H1 (cell line): ENCODE results near the gene RASSF5. TPM values are rescaled to one million over a fixed set of nuclear protein-coding genes. Genes with fewer than 3 reads are reported as not detected.

Experiments
- CTCF ChIA-PET: fragments of 300-600 bp; sonication (Branson Sonifier 250); formaldehyde crosslinking; loops from one replicate; lab custom pipeline; 2021; ENCODE audit not compliant: partially characterized antibody; lab: Charles Lee
- POLR2A ChIA-PET: fragments of 300-600 bp; sonication (Branson Sonifier 250); formaldehyde crosslinking; loops from one replicate; lab custom pipeline; 2021; ENCODE audit warnings: inconsistent platforms; ENCODE audit not compliant: partially characterized antibody; lab: Charles Lee
- DNase-seq, 2 experiments: peaks; one replicate each; pipeline versions ENCODE4 v3.0.0 to v3.0.0-alpha.2; 2010 to 2022; ENCODE audit warnings: low spot score in 2 of 2, low read depth in 1 of 2, mixed read lengths in 1 of 2
- FAIRE-seq: peaks from 2 replicates; lab custom pipeline; 2011; peaks lifted over from hg19 to GRCh38; lab: Jason Lieb, UNC
- H2AFZ ChIP-seq: 2 replicates; pipeline ENCODE4 v1.8.1; 2012; ENCODE audit warnings: low read length, inconsistent platforms
- H2AK5ac ChIP-seq: 2 replicates; pipeline ENCODE4 v1.6.1; 2013; ENCODE audit warnings: low read depth, low read length
- H2BK120ac ChIP-seq: replicated peaks from 2 replicates; pipeline ENCODE3; 2013; ENCODE audit warnings: low read depth, low read length, inconsistent platforms
- H2BK12ac ChIP-seq: 2 replicates; pipeline ENCODE4 v1.6.1; 2013; ENCODE audit warnings: low read depth, low read length
- H2BK15ac ChIP-seq: 2 replicates; pipeline ENCODE4 v1.6.1; 2013; ENCODE audit warnings: low read length
- H2BK20ac ChIP-seq: 2 replicates; pipeline ENCODE4 v1.6.1; 2013; ENCODE audit warnings: low read length
- H2BK5ac ChIP-seq: 2 replicates; pipeline ENCODE4 v1.6.1; 2013; ENCODE audit warnings: low read depth, low read length
- H3K14ac ChIP-seq: 2 replicates; pipeline ENCODE4 v1.6.1; 2013; ENCODE audit warnings: inconsistent platforms; ENCODE audit not compliant: insufficient read length
- H3K18ac ChIP-seq: 2 replicates; pipeline ENCODE4 v1.6.1; 2013; ENCODE audit warnings: low read length; ENCODE audit errors: extremely low read depth
- H3K23ac ChIP-seq: 2 replicates; pipeline ENCODE4 v1.6.1; 2013; ENCODE audit warnings: inconsistent platforms; ENCODE audit not compliant: insufficient read length
- H3K23me2 ChIP-seq: 2 replicates; pipeline ENCODE4 v1.6.1; 2013; ENCODE audit warnings: low read depth, low read length
- H3K27ac ChIP-seq: 2 replicates; pipeline ENCODE4 v1.6.1; 2011; ENCODE audit warnings: low read depth, low read length, inconsistent platforms
- H3K27me3 ChIP-seq, 4 experiments: replicated peaks in 1 of 4; 1 replicate in 1 of 4; 2 replicates in 3 of 4; pipeline versions ENCODE4 v1.6.1 to v1.8.1; 2011 to 2013; ENCODE audit warnings: low read length in 3 of 4, mild to moderate bottlenecking in 3 of 4, inconsistent platforms in 2 of 4, mixed read lengths in 2 of 4, moderate library complexity in 1 of 4; ENCODE audit not compliant: control insufficient read depth in 3 of 4, insufficient read depth in 3 of 4; ENCODE audit errors: extremely low read depth in 1 of 4
- H3K36me3 ChIP-seq, 4 experiments: 2 replicates each; pipeline versions ENCODE4 v1.6.1 to v1.8.1; 2011 to 2013; ENCODE audit warnings: mild to moderate bottlenecking in 4 of 4, low read length in 3 of 4, moderate library complexity in 2 of 4, control low read depth in 1 of 4, inconsistent platforms in 1 of 4; ENCODE audit not compliant: insufficient read depth in 4 of 4, control insufficient read depth in 2 of 4
- H3K4ac ChIP-seq: replicated peaks from 2 replicates; pipeline ENCODE3; 2013; ENCODE audit warnings: low read length, low read depth, mixed read lengths, inconsistent platforms; ENCODE audit not compliant: insufficient read length
- H3K4me1 ChIP-seq, 4 experiments: replicated peaks in 1 of 4; 1 replicate in 1 of 4; 2 replicates in 3 of 4; pipeline versions ENCODE4 v1.6.1 to v1.8.1; 2011 to 2013; ENCODE audit warnings: low read length in 3 of 4, inconsistent platforms in 2 of 4, mixed read lengths in 1 of 4; ENCODE audit not compliant: insufficient read depth in 4 of 4, control insufficient read depth in 3 of 4
- H3K4me2 ChIP-seq, 2 experiments: 2 replicates each; pipeline versions ENCODE4 v1.6.1 to v1.8.1; 2011 to 2013; ENCODE audit warnings: low read depth in 2 of 2, low read length in 2 of 2, control low read depth in 1 of 2, inconsistent platforms in 1 of 2, mild to moderate bottlenecking in 1 of 2; ENCODE audit not compliant: insufficient read depth in 1 of 2
- H3K4me3 ChIP-seq, 4 experiments: fragments of 200-600, 300-600 bp in 1 of 4; sonication (generic), shearing (Covaris generic), sonication (Bioruptor Twin) in 1 of 4; 2 replicates each; pipeline versions ENCODE4 v1.5.1 to v1.8.1; 2011 to 2016; ENCODE audit warnings: low read length in 4 of 4, low read depth in 3 of 4, control low read depth in 2 of 4, inconsistent platforms in 2 of 4, mild to moderate bottlenecking in 2 of 4, mixed read lengths in 1 of 4, moderate library complexity in 1 of 4; ENCODE audit not compliant: insufficient read depth in 2 of 4; ENCODE audit errors: extremely low read depth in 1 of 4
- H3K56ac ChIP-seq: replicated peaks from 2 replicates; pipeline ENCODE3; 2013; ENCODE audit warnings: low read depth, mild to moderate bottlenecking, mixed read lengths, low read length, inconsistent platforms; ENCODE audit not compliant: insufficient read length
- H3K79me1 ChIP-seq: 2 replicates; pipeline ENCODE4 v1.6.1; 2013; ENCODE audit warnings: low read depth, low read length, control low read depth
- H3K79me2 ChIP-seq, 2 experiments: 2 replicates each; pipeline versions ENCODE4 v1.6.1 to v1.8.1; 2012 to 2013; ENCODE audit warnings: low read length in 2 of 2, mild to moderate bottlenecking in 2 of 2, inconsistent platforms in 1 of 2; ENCODE audit not compliant: insufficient read depth in 2 of 2, control insufficient read depth in 1 of 2
- H3K9ac ChIP-seq, 4 experiments: replicated peaks in 1 of 4; 1 replicate in 1 of 4; 2 replicates in 3 of 4; pipeline versions ENCODE4 v1.6.1 to v1.8.1; 2011 to 2013; ENCODE audit warnings: low read depth in 3 of 4, low read length in 3 of 4, control low read depth in 2 of 4, mild to moderate bottlenecking in 2 of 4, moderate library complexity in 2 of 4, inconsistent platforms in 1 of 4; ENCODE audit errors: extremely low read depth in 1 of 4
- H3K9me3 ChIP-seq, 2 experiments: 2 replicates each; pipeline versions ENCODE4 v1.6.1 to v1.8.1; 2012 to 2013; ENCODE audit warnings: mild to moderate bottlenecking in 2 of 2, moderate library complexity in 2 of 2, control low read depth in 1 of 2, inconsistent platforms in 1 of 2, low read depth in 1 of 2, low read length in 1 of 2, mixed read lengths in 1 of 2; ENCODE audit not compliant: insufficient read depth in 2 of 2
- H4K20me1 ChIP-seq, 2 experiments: replicated peaks in 1 of 2; 2 replicates each; pipeline versions ENCODE3 to v1.8.1; 2011 to 2013; ENCODE audit warnings: inconsistent platforms in 2 of 2, low read length in 2 of 2, mild to moderate bottlenecking in 1 of 2; ENCODE audit not compliant: insufficient read depth in 2 of 2, control insufficient read depth in 1 of 2
- H4K5ac ChIP-seq: 2 replicates; pipeline ENCODE4 v1.6.1; 2013; ENCODE audit warnings: low read length, low read depth, mixed read lengths, inconsistent platforms; ENCODE audit not compliant: insufficient read length
- H4K8ac ChIP-seq: 2 replicates; pipeline ENCODE4 v1.8.0; 2013; ENCODE audit warnings: mild to moderate bottlenecking, moderate library complexity, low read length, inconsistent platforms; ENCODE audit not compliant: insufficient read depth; ENCODE audit errors: extremely low read depth
- H4K91ac ChIP-seq: replicated peaks from 2 replicates; pipeline ENCODE3; 2013; ENCODE audit warnings: low read length, mixed read lengths, inconsistent platforms; ENCODE audit not compliant: insufficient read length
- ASH2L ChIP-seq: fragments of 200-600, 300-600 bp; sonication (generic); IDR thresholded peaks from one replicate; pipeline ENCODE4 v1.7.1; 2017; ENCODE audit warnings: low read length
- BCL11A ChIP-seq, 2 experiments: IDR thresholded peaks; one replicate each; pipeline ENCODE4 v1.6.1; 2011; ENCODE audit warnings: low read depth in 2 of 2, low read length in 2 of 2, mild to moderate bottlenecking in 2 of 2
- CHD2 ChIP-seq: IDR thresholded peaks from 2 replicates; pipeline ENCODE4 v1.6.1; 2012; ENCODE audit warnings: low read length, improper control_type of control experiment
- EGR1 ChIP-seq: IDR thresholded peaks from 2 replicates; pipeline ENCODE4 v1.6.1; 2011; ENCODE audit warnings: low read depth, low read length, borderline replicate concordance
- EZH2 ChIP-seq: fragments of 200-600 bp; sonication (generic); IDR thresholded peaks from 2 replicates; pipeline ENCODE4 v1.7.1; 2012; ENCODE audit warnings: low read depth, mild to moderate bottlenecking, moderate library complexity, low read length, inconsistent platforms; ENCODE audit not compliant: severe bottlenecking
- GABPA ChIP-seq: IDR thresholded peaks from 2 replicates; pipeline ENCODE4 v1.6.1; 2011; ENCODE audit warnings: mild to moderate bottlenecking, low read length, moderate library complexity, borderline replicate concordance; ENCODE audit not compliant: insufficient read depth
- HDAC2 ChIP-seq, 2 experiments: fragments of 300-600 bp in 1 of 2; sonication (generic) in 1 of 2; IDR thresholded peaks; 2 replicates each; pipeline ENCODE4 v1.6.1; 2011 to 2012; ENCODE audit warnings: low read depth in 2 of 2, low read length in 2 of 2, mild to moderate bottlenecking in 2 of 2, moderate library complexity in 2 of 2, borderline replicate concordance in 1 of 2, inconsistent platforms in 1 of 2
- JUND ChIP-seq: IDR thresholded peaks from 2 replicates; pipeline ENCODE4 v1.6.1; 2011; ENCODE audit warnings: mild to moderate bottlenecking, improper control_type of control experiment, low read length
- KDM5A ChIP-seq: fragments of 200-600 bp; IDR thresholded peaks from 2 replicates; pipeline ENCODE4 v1.7.1; 2012; ENCODE audit warnings: mild to moderate bottlenecking, low read length, inconsistent platforms, mixed read lengths
- PHF8 ChIP-seq: fragments of 200-600 bp; sonication (generic); conservative IDR thresholded peaks from 2 replicates; pipeline ENCODE4 v1.7.1; 2012; ENCODE audit warnings: low read depth, mild to moderate bottlenecking, inconsistent platforms, low read length, moderate library complexity
- POLR2A ChIP-seq, 2 experiments: IDR thresholded peaks; 1 replicate in 1 of 2; 2 replicates in 1 of 2; pipeline ENCODE4 v1.6.1; 2011; ENCODE audit warnings: low read depth in 2 of 2, low read length in 2 of 2, mild to moderate bottlenecking in 2 of 2; ENCODE audit errors: control extremely low read depth in 1 of 2
- POLR2AphosphoS5 ChIP-seq: IDR thresholded peaks from 2 replicates; pipeline ENCODE4 v1.6.1; 2011; ENCODE audit warnings: low read depth, low read length
- SP1 ChIP-seq: IDR thresholded peaks from 2 replicates; pipeline ENCODE4 v1.6.1; 2011; ENCODE audit warnings: low read depth, low read length
- TAF7 ChIP-seq: optimal IDR thresholded peaks from 2 replicates; pipeline ENCODE3; 2011; ENCODE audit warnings: low read depth, mild to moderate bottlenecking, inconsistent platforms, low read length, moderate library complexity, borderline replicate concordance
- ZNF274 ChIP-seq: IDR thresholded peaks from 2 replicates; pipeline ENCODE4 v1.7.0; 2012; ENCODE audit warnings: low read length, borderline replicate concordance; ENCODE audit errors: extremely low read depth
- WGBS, 2 experiments: shearing (Covaris generic) in 1 of 2; methylation state at CpG; one replicate each; pipeline versions ENCODE4 v1.1.6 to v1.1.7; 2013 to 2015; ENCODE audit warnings: low lambda C conversion rate in 2 of 2, mixed read lengths in 2 of 2, inconsistent platforms in 1 of 2, low coverage in 1 of 2, missing lambda C conversion rate in 1 of 2; ENCODE audit not compliant: insufficient replicate concordance in 2 of 2, insufficient coverage in 1 of 2, insufficient read length in 1 of 2; ENCODE audit errors: extremely low coverage in 1 of 2, missing lambda C conversion rate in 1 of 2; 5-methylcytosine and 5-hydroxymethylcytosine counted together
- polyA plus RNA-seq, 7 experiments: library from polyadenylated mRNA; depleted of rRNA in 3 of 7; stranded (reverse) in 5 of 7; unstranded in 2 of 7; fragments of >200 nt in 5 of 7; fragments of 200-250 nt in 2 of 7; gene quantifications; 1 replicate in 5 of 7; 2 replicates in 1 of 7; 4 replicates in 1 of 7; pipeline versions ENCODE4 v1.2.1 to v1.2.3, GENCODE V29; 2011 to 2013; ENCODE audit warnings: missing spikeins in 2 of 7, mixed read lengths in 2 of 7
- total RNA-seq: library from RNA; stranded (reverse); fragmentation: NEBNext Ultra II Directional; extraction: Animal tissue kit (Norgen Biotek cat#: 25700); gene quantifications from 2 replicates; pipeline ENCODE4 v1.2.1, GENCODE V29; 2021

The RASSF5 gene
- total and polyA plus RNA-seq, 2 of the 8 experiments (the other 6 are each of a cell fraction or from before 2014, with no cell fraction given): 0.82 to 1.8 TPM

GRCh38 chr1:206554211-206554610, 46.9 kb downstream of the RASSF5 start:
- Histone ChIP-seq H4K20me1 (no peaks in the 10 kb centered on the region), H3K9ac (no peak overlapping the region), H3K36me3 (no peaks in the 10 kb centered on the region), H2BK20ac (no peak overlapping the region), H3K23ac (no peak overlapping the region), H2BK12ac (no peak overlapping the region), H3K4ac (no peak overlapping the region), H3K9me3 (no peaks in the 10 kb centered on the region), H4K5ac (no peak overlapping the region), H3K79me2 (no peaks in the 10 kb centered on the region), H4K8ac (no peak overlapping the region), H3K4me1 (peaks cover 4 to 7% (median 5%) of the 10 kb centered on the region in 4 experiments; a peak in 6 of 7 replicates), H2AK5ac (no peak overlapping the region), H3K27ac (no peak overlapping the region), H4K91ac (no peak overlapping the region), H3K56ac (no peak overlapping the region), H3K4me2 (no peak overlapping the region), H3K4me3 (no peak overlapping the region), H3K14ac (no peak overlapping the region), H2BK120ac (no peak overlapping the region), H2BK15ac (no peak overlapping the region), H3K27me3 (peaks cover 5 to 26% (median 19%) of the 10 kb centered on the region in 4 experiments), H3K18ac (no peak overlapping the region), H2BK5ac (no peak overlapping the region), H3K23me2 (peaks cover 5% of the 10 kb centered on the region), H3K79me1 (no peaks in the 10 kb centered on the region), H2AFZ (no peak overlapping the region)
- CTCF ChIA-PET: interaction anchor here (1.2 to 7.8 kb wide), 7 partner anchors 12 to 91 kb away, joined by 3 to 95 read pairs (median 10); no protein-coding TSS in a partner anchor
- POLR2A ChIA-PET: interaction anchor here (0.6 to 1.6 kb wide), 2 partner anchors 47 to 1246 kb away, joined by 3 to 5 read pairs; partner anchors contain the start of gene RASSF5
- FAIRE-seq (no peak), DNase-seq (no peak)
- 82% methylated on average over 3 of the region's 3 CpGs; no CpG with 5 or more reads in 1 of the 2 experiments for WGBS, 2 experiments
- no peak for TF ChIP-seq BCL11A (IDR thresholded peaks at IDR 0.05; ENCODE audit: low read depth in 2 of 2, low read length in 2 of 2)
- no peak for TF ChIP-seq CHD2
- TF ChIP-seq HDAC2 (IDR thresholded peaks at IDR 0.05; ENCODE audit: borderline replicate concordance in 1 of 2, low read depth in 2 of 2, low read length in 2 of 2): no peak
- no peak for TF ChIP-seq POLR2A (IDR thresholded peaks at IDR 0.05; ENCODE audit: control extremely low read depth in 1 of 2, low read depth in 2 of 2, low read length in 2 of 2)
- TF ChIP-seq JUND: no peak
- no peak for TF ChIP-seq ASH2L
- TF ChIP-seq PHF8: no peak
- no peak for TF ChIP-seq ZNF274
- no peak for TF ChIP-seq EGR1
- TF ChIP-seq POLR2AphosphoS5: no peak
- TF ChIP-seq EZH2: no peak
- no peak for TF ChIP-seq SP1
- TF ChIP-seq GABPA: no peak
- TF ChIP-seq TAF7: no peak
- TF ChIP-seq KDM5A: no peak
